Nephron (organoid): ENCODE data around the gene XXYLT1.

Experiments
- H3K27ac Mint-ChIP-seq, 3 experiments: 2 replicates each; pipeline ENCODE4 v1.8.0; 2020; ENCODE audit warnings: mixed read lengths in 3 of 3, mild to moderate bottlenecking in 2 of 3, moderate library complexity in 1 of 3
- H3K27me3 Mint-ChIP-seq: 2 replicates; pipeline ENCODE4 v1.8.0; 2021; ENCODE audit warnings: low read depth, mild to moderate bottlenecking, moderate library complexity, mixed read lengths
- H3K36me3 Mint-ChIP-seq: 2 replicates; pipeline ENCODE4 v1.8.0; 2020; ENCODE audit warnings: low read depth, mixed read lengths
- H3K4me1 Mint-ChIP-seq: 2 replicates; pipeline ENCODE4 v1.8.0; 2020; ENCODE audit warnings: mixed read lengths
- H3K4me3 Mint-ChIP-seq, 3 experiments: 2 replicates each; pipeline ENCODE4 v1.8.0; 2020; ENCODE audit warnings: mild to moderate bottlenecking in 3 of 3, mixed read lengths in 3 of 3, moderate library complexity in 2 of 3
- H3K9me3 Mint-ChIP-seq: 2 replicates; pipeline ENCODE4 v1.8.0; 2020; ENCODE audit warnings: mixed read lengths
- CTCF ChIP-seq, 3 experiments: fragments of 200-600 bp; sonication (generic); IDR thresholded peaks; one replicate each; pipeline ENCODE4 v1.5.0; 2021; ENCODE audit warnings: antibody characterized with exemption in 3 of 3; ENCODE audit not compliant: unreplicated experiment in 3 of 3

XXYLT1 gene

GRCh38 chr3:195129072-195129643 is 141.8 kb downstream of the XXYLT1 start:
- peaks cover 61% of the 10 kb centered on the region for H3K4me1 Mint-ChIP-seq
- no peaks in the 10 kb centered on the region for H3K27me3 Mint-ChIP-seq
- no peaks in the 10 kb centered on the region for H3K36me3 Mint-ChIP-seq
- no peaks in the 10 kb centered on the region for H3K9me3 Mint-ChIP-seq
- no peak for TF ChIP-seq CTCF (IDR thresholded peaks at IDR 0.05; ENCODE audit: unreplicated experiment in 3 of 3)
- no peak overlapping the region for H3K27ac Mint-ChIP-seq
- H3K4me3 Mint-ChIP-seq = no peak overlapping the region

GRCh38 chr3:195128255-195129071 is 142.5 kb downstream of the XXYLT1 start:
- peak overlapping the region in 2 of 3 experiments; percentile 3 to 59 for H3K27ac Mint-ChIP-seq
- H3K4me1 Mint-ChIP-seq = peaks cover 65% of the 10 kb centered on the region
- H3K4me3 Mint-ChIP-seq = no peak overlapping the region
- no peaks in the 10 kb centered on the region for H3K9me3 Mint-ChIP-seq
- TF ChIP-seq CTCF (IDR thresholded peaks at IDR 0.05; ENCODE audit: unreplicated experiment in 3 of 3) = no peak
- no peaks in the 10 kb centered on the region for H3K27me3 Mint-ChIP-seq
- no peaks in the 10 kb centered on the region for H3K36me3 Mint-ChIP-seq

- Mint-ChIP-seq H3K9me3 (no peaks in the 10 kb centered on the region), H3K36me3 (no peaks in the 10 kb centered on the region), H3K4me1 (peaks cover 56% of the 10 kb centered on the region), H3K4me3 (no peak overlapping the region), H3K27me3 (no peaks in the 10 kb centered on the region), H3K27ac (no peak overlapping the region)
- no peak for TF ChIP-seq CTCF (IDR thresholded peaks at IDR 0.05; ENCODE audit: unreplicated experiment in 3 of 3)
Measured at GRCh38 chr3:195126056-195126605, 144.8 kb downstream of the XXYLT1 start.

GRCh38 chr3:195125646-195126045 is 145.3 kb downstream of the XXYLT1 start:
- Mint-ChIP-seq H3K27ac (no peak overlapping the region), H3K36me3 (no peaks in the 10 kb centered on the region), H3K4me1 (peaks cover 52% of the 10 kb centered on the region), H3K9me3 (no peaks in the 10 kb centered on the region), H3K4me3 (no peak overlapping the region), H3K27me3 (no peaks in the 10 kb centered on the region)
- no peak for TF ChIP-seq CTCF (IDR thresholded peaks at IDR 0.05; ENCODE audit: unreplicated experiment in 3 of 3)

- no peaks in the 10 kb centered on the region for H3K27me3 Mint-ChIP-seq
- no peak for TF ChIP-seq CTCF (IDR thresholded peaks at IDR 0.05; ENCODE audit: unreplicated experiment in 3 of 3)
- H3K4me1 Mint-ChIP-seq = peaks cover 50% of the 10 kb centered on the region
- H3K4me3 Mint-ChIP-seq = peak overlapping the region in 2 of 3 experiments; percentile 7 to 21
- H3K27ac Mint-ChIP-seq = peak overlapping the region; percentile 70 to 87 (median 72)
- no peaks in the 10 kb centered on the region for H3K9me3 Mint-ChIP-seq
- no peaks in the 10 kb centered on the region for H3K36me3 Mint-ChIP-seq
Measured at GRCh38 chr3:195124378-195124992, 146.5 kb downstream of the XXYLT1 start.
